ENCODE measurements around the gene CBLC. TPM values are rescaled to one million over a fixed set of nuclear protein-coding genes. Genes with fewer than 3 reads are reported as not detected.

Gene CBLC
- polyA plus RNA-seq, 1 of the 3 experiments (the other 2 are of a cell fraction) = not detected

- Histone ChIP-seq H2AFZ (ENCODE audit: low read depth) (no peak overlapping the region), H3K4me1 (ENCODE audit: control insufficient read depth in 1 of 2, insufficient read depth in 2 of 2, low read depth in 1 of 2, low read length in 1 of 2) (no peaks in the 10 kb centered on the region), H3K27me3 (ENCODE audit: insufficient read depth) (peaks cover 55% of the 10 kb centered on the region), H3F3A (replicated peaks; ENCODE audit: insufficient read depth) (peaks cover 4% of the 10 kb centered on the region), H3K9me3 (no peaks in the 10 kb centered on the region), H3K9me2 (no peaks in the 10 kb centered on the region), H4K20me1 (ENCODE audit: insufficient read depth) (no peaks in the 10 kb centered on the region), H3K9ac (no peak overlapping the region), H3K27ac (ENCODE audit: low read depth in 2 of 2, low read length in 1 of 2) (no peak overlapping the region), H3K4me3 (ENCODE audit: low read depth in 2 of 2, low read length in 1 of 2) (no peak overlapping the region), H3K36me3 (replicated peaks in 1 of 2; ENCODE audit: control insufficient read depth in 1 of 2, insufficient read depth in 2 of 2, low read length in 1 of 2) (no peaks in the 10 kb centered on the region), H3K4me2 (no peak overlapping the region), H3K79me2 (ENCODE audit: insufficient read depth) (no peaks in the 10 kb centered on the region)
- ChIA-PET POLR2A (interaction anchor here (0.6 kb wide), 1 partner anchor 243 kb away, joined by 3 read pairs; no protein-coding TSS in a partner anchor), CTCF (interaction anchor here (1.2 to 3.9 kb wide), 3 partner anchors 15 to 98 kb away, joined by 3 to 18 read pairs (median 8); no protein-coding TSS in a partner anchor)
- TF ChIP-seq GABPA (IDR thresholded peaks at IDR 0.05; ENCODE audit: low read depth) = no peak
- TF ChIP-seq RCOR1 (IDR thresholded peaks at IDR 0.05; ENCODE audit: low read length) = no peak
- WGBS (ENCODE audit: low lambda C conversion rate) = 28% methylated on average over 11 of the region's 11 CpGs
- no peak for DNase-seq
Observed at GRCh38 chr19:44822177-44822576, 44.5 kb downstream of the CBLC start.

- 48% methylated on average over 9 of the region's 10 CpGs for WGBS (ENCODE audit: low lambda C conversion rate)
- H3K4me1 ChIP-seq (ENCODE audit: control insufficient read depth in 1 of 2, insufficient read depth in 2 of 2, low read depth in 1 of 2, low read length in 1 of 2) = no peaks in the 10 kb centered on the region
- POLR2A ChIA-PET = interaction anchor here (0.6 kb wide), 1 partner anchor 242 kb away, joined by 3 read pairs; no protein-coding TSS in a partner anchor
- H3K9ac ChIP-seq = no peak overlapping the region
- CTCF ChIA-PET = interaction anchor here (0.6 to 3.9 kb wide), 7 partner anchors 14 to 99 kb away, joined by 3 to 18 read pairs (median 5); partner anchors contain the start of gene BCAM
- TF ChIP-seq FOXM1 (IDR thresholded peaks at IDR 0.05; ENCODE audit: low read depth) (no peak), GABPA (IDR thresholded peaks at IDR 0.05; ENCODE audit: low read depth) (no peak), USF1 (IDR thresholded peaks at IDR 0.05; ENCODE audit: borderline replicate concordance, low read depth) (no peak), MEF2A (IDR thresholded peaks at IDR 0.05; ENCODE audit: borderline replicate concordance, low read depth) (no peak), SMC3 (IDR thresholded peaks at IDR 0.05; ENCODE audit: low read depth, low read length) (no peak), TCF12 (IDR thresholded peaks at IDR 0.05) (no peak), GATA2 (CRISPR knock-in tag; IDR thresholded peaks at IDR 0.05) (no peak), FOXJ3 (CRISPR knock-in tag; IDR thresholded peaks at IDR 0.05) (no peak), TAF1 (IDR thresholded peaks at IDR 0.05; ENCODE audit: borderline replicate concordance, low read depth, low read length) (no peak)
- no peak for DNase-seq
- H3K4me2 ChIP-seq = no peak overlapping the region
- H4K20me1 ChIP-seq (ENCODE audit: insufficient read depth) = no peaks in the 10 kb centered on the region
- H3K9me2 ChIP-seq = no peaks in the 10 kb centered on the region
- H3K27ac ChIP-seq (ENCODE audit: low read depth in 2 of 2, low read length in 1 of 2) = no peak overlapping the region
- H3K9me3 ChIP-seq = no peaks in the 10 kb centered on the region
- peaks cover 4% of the 10 kb centered on the region for H3F3A ChIP-seq (replicated peaks; ENCODE audit: insufficient read depth)
- peaks cover 60% of the 10 kb centered on the region for H3K27me3 ChIP-seq (ENCODE audit: insufficient read depth)
- no peaks in the 10 kb centered on the region for H3K36me3 ChIP-seq (replicated peaks in 1 of 2; ENCODE audit: control insufficient read depth in 1 of 2, insufficient read depth in 2 of 2, low read length in 1 of 2)
- no peaks in the 10 kb centered on the region for H3K79me2 ChIP-seq (ENCODE audit: insufficient read depth)
- no peak overlapping the region for H3K4me3 ChIP-seq (ENCODE audit: low read depth in 2 of 2, low read length in 1 of 2)
- H2AFZ ChIP-seq (ENCODE audit: low read depth) = no peak overlapping the region
Observed at GRCh38 chr19:44822670-44823372, 45.1 kb downstream of the CBLC start.

DNA sequence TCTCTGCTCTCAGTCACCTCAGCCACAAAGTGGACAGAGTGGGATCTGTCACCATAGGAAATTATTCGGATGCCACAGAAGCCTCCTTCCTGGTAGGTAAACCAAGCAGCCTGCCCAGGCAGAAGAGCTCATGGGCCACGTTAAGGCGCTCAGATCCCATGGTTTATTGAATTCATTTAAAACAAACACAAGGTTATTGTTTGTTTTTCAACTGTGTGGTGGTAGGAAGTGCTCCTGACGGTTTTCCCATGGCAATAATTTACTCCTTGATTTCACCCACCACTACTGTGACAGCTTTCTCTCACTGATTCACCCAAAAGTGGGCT lies 45.6 kb downstream of the CBLC start:
- H2AFZ ChIP-seq (ENCODE audit: low read depth) = no peak overlapping the region
- no peaks in the 10 kb centered on the region for H3K36me3 ChIP-seq (replicated peaks in 1 of 2; ENCODE audit: control insufficient read depth in 1 of 2, insufficient read depth in 2 of 2, low read length in 1 of 2)
- no peak for TF ChIP-seq PBX3 (IDR thresholded peaks at IDR 0.05)
- no peak for TF ChIP-seq CHD2 (IDR thresholded peaks at IDR 0.05; ENCODE audit: low read length, partially characterized antibody)
- DNase-seq = no peak
- POLR2A ChIA-PET = no interaction called here
- H4K20me1 ChIP-seq (ENCODE audit: insufficient read depth) = no peaks in the 10 kb centered on the region
- no peak overlapping the region for H3K4me2 ChIP-seq
- no peaks in the 10 kb centered on the region for H3K4me1 ChIP-seq (ENCODE audit: control insufficient read depth in 1 of 2, insufficient read depth in 2 of 2, low read depth in 1 of 2, low read length in 1 of 2)
- H3K27me3 ChIP-seq (ENCODE audit: insufficient read depth) = peaks cover 60% of the 10 kb centered on the region
- 16% methylated on average over 4 of the region's 4 CpGs for WGBS (ENCODE audit: low lambda C conversion rate)
- peaks cover 4% of the 10 kb centered on the region for H3F3A ChIP-seq (replicated peaks; ENCODE audit: insufficient read depth)
- H3K9me2 ChIP-seq = no peaks in the 10 kb centered on the region
- H3K4me3 ChIP-seq (ENCODE audit: low read depth in 2 of 2, low read length in 1 of 2) = no peak overlapping the region
- no peaks in the 10 kb centered on the region for H3K79me2 ChIP-seq (ENCODE audit: insufficient read depth)
- no peak overlapping the region for H3K9ac ChIP-seq
- no peak overlapping the region for H3K27ac ChIP-seq (ENCODE audit: low read depth in 2 of 2, low read length in 1 of 2)
- CTCF ChIA-PET = interaction anchor here (0.6 to 1.4 kb wide), 5 partner anchors 14 to 99 kb away, joined by 3 to 8 read pairs (median 5); partner anchors contain the start of gene BCAM
- H3K9me3 ChIP-seq = no peaks in the 10 kb centered on the region

Data from SK-N-SH (cell line).